Activated T-helper 1 cell treated with anti-CD3 and anti-CD28 coated beads, Interleukin-12 subunit alpha, Interleukin-12 subunit beta, Interleukin-2, Interleukin-4 antibody, amounts not matched to agents 30 ng/mL and 10 ng/mL and 1 ng/mL, durations not matched to agents 14 hours and 24 hours and 36 hours (primary cell): Measurements from ENCODE around the gene TCF19. TPM values are rescaled to one million over a fixed set of nuclear protein-coding genes. Genes with fewer than 3 reads are reported as not detected.

Experiments
- total RNA-seq: library from RNA; stranded (reverse); gene quantifications from 2 replicates; pipeline ENCODE4 v1.2.3, GENCODE V29; 2022

The TCF19 gene
- total RNA-seq, 1 donor from 2014 or later = 75.9 TPM

Other genes with a start within 250 kb of the TCF19 start
- 74.0 and 76.0 TPM in 2 replicates for gene VARS2, start 244.4 kb upstream of the TCF19 start, total RNA-seq
- gene SFTA2, start 226.4 kb upstream of the TCF19 start, total RNA-seq = not detected in 2 replicates
- not detected in 2 replicates for gene MUCL3, start 217.6 kb upstream of the TCF19 start, total RNA-seq
- not detected in 2 replicates for gene MUC21, start 174.9 kb upstream of the TCF19 start, total RNA-seq
- gene MUC22, start 148.1 kb upstream of the TCF19 start, total RNA-seq = not detected in 2 replicates
- gene C6orf15, start 46.0 kb upstream of the TCF19 start, total RNA-seq = not detected in 2 replicates
- 0.26 TPM in 1 of 2 replicates, not detected in the other for gene PSORS1C1, start 43.8 kb upstream of the TCF19 start, total RNA-seq
- not detected in 2 replicates for gene CDSN, start 38.1 kb upstream of the TCF19 start, total RNA-seq
- not detected in 2 replicates for gene PSORS1C2, start 19.5 kb upstream of the TCF19 start, total RNA-seq
- 50.9 and 51.3 TPM in 2 replicates for gene CCHCR1, start 787 bp upstream of the TCF19 start, total RNA-seq
- not detected in 2 replicates for gene POU5F1, start 12.1 kb downstream of the TCF19 start, total RNA-seq
- gene HLA-C, start 113.5 kb downstream of the TCF19 start, total RNA-seq = 944 and 984 TPM in 2 replicates
- 3,770 and 3,814 TPM in 2 replicates for gene HLA-B, start 198.6 kb downstream of the TCF19 start, total RNA-seq
- 11.5 and 12.4 TPM in 2 replicates for gene MICA, start 245.0 kb downstream of the TCF19 start, total RNA-seq